T-cell (primary cell): ENCODE measurements around the gene GHRH. TPM values are rescaled to one million over a fixed set of nuclear protein-coding genes. Genes with fewer than 3 reads are reported as not detected.

Source experiments
- ATAC-seq, 4 experiments: fragments of 200-7000 bp in 3 of 4; fragments of 150-1000 bp in 1 of 4; cut with Tn5 transposase; replicated peaks in 1 of 4; 1 replicate in 3 of 4; 2 replicates in 1 of 4; pipeline ENCODE4 v1.10.0; 2021; ENCODE audit warnings: moderate library complexity in 3 of 4, mild to moderate bottlenecking in 2 of 4, moderate number of reproducible peaks in 1 of 4
- CTCF ChIA-PET, 2 donors: fragments of 300-600 bp; sonication (Branson Sonifier 250); formaldehyde crosslinking; loops; one replicate each; lab custom pipeline; 2022; ENCODE audit warnings: antibody characterized with exemption in 2 of 2; lab: Charles Lee
- POLR2A ChIA-PET, 2 donors: fragments of 300-600 bp; sonication (Branson Sonifier 250); formaldehyde crosslinking; loops; one replicate each; lab custom pipeline; 2022; ENCODE audit warnings: antibody characterized with exemption in 2 of 2; lab: Charles Lee
- DNase-seq, 35 experiments: peaks; one replicate each; pipeline versions ENCODE4 v3.0.0 to v3.0.0-alpha.2; 2013 to 2023
- H3K27ac ChIP-seq: one replicate; pipeline ENCODE4 v1.5.1; 2013; ENCODE audit warnings: low read length
- H3K27me3 ChIP-seq, 2 experiments: replicated peaks in 1 of 2; 1 replicate in 1 of 2; 2 replicates in 1 of 2; pipeline versions ENCODE4 v1.6.1 to v1.7.0; 2013; ENCODE audit warnings: low read length in 1 of 2, mixed read lengths in 1 of 2; ENCODE audit not compliant: control insufficient read depth in 2 of 2, insufficient read depth in 2 of 2; ENCODE audit errors: extremely low read depth in 1 of 2
- H3K36me3 ChIP-seq, 2 donors: 1 replicate in 1 of 2; 2 replicates in 1 of 2; pipeline versions ENCODE4 v1.6.1 to v1.7.0; 2013; ENCODE audit warnings: low read length in 1 of 2; ENCODE audit not compliant: control insufficient read depth in 2 of 2, insufficient read depth in 1 of 2; ENCODE audit errors: extremely low read depth in 1 of 2
- H3K4me1 ChIP-seq, 2 experiments: 1 replicate in 1 of 2; 2 replicates in 1 of 2; pipeline versions ENCODE4 v1.6.1 to v1.7.0; 2013; ENCODE audit warnings: low read length in 2 of 2, mixed read lengths in 1 of 2; ENCODE audit not compliant: insufficient read depth in 2 of 2, control insufficient read depth in 1 of 2; ENCODE audit errors: extremely low read depth in 1 of 2
- H3K4me3 ChIP-seq, 2 donors: 1 replicate in 1 of 2; 2 replicates in 1 of 2; pipeline versions ENCODE4 v1.5.1 to v1.7.0; 2013; ENCODE audit warnings: mild to moderate bottlenecking in 2 of 2, low read length in 1 of 2, moderate library complexity in 1 of 2; ENCODE audit not compliant: control insufficient read depth in 1 of 2; ENCODE audit errors: extremely low read depth in 1 of 2
- H3K9me3 ChIP-seq: 2 replicates; pipeline ENCODE4 v1.7.0; 2013
- H3K27ac Mint-ChIP-seq, 2 donors: one replicate each; pipeline ENCODE4 v1.8.0; 2020 to 2021; ENCODE audit warnings: mild to moderate bottlenecking in 2 of 2, mixed read lengths in 2 of 2
- H3K27me3 Mint-ChIP-seq, 2 donors: one replicate each; pipeline ENCODE4 v1.8.0; 2021 to 2022; ENCODE audit warnings: mixed read lengths in 2 of 2
- H3K36me3 Mint-ChIP-seq: one replicate; pipeline ENCODE4 v1.8.0; 2021; ENCODE audit warnings: mixed read lengths
- H3K4me1 Mint-ChIP-seq, 3 donors: one replicate each; pipeline ENCODE4 v1.8.0; 2020 to 2022; ENCODE audit warnings: mixed read lengths in 3 of 3, mild to moderate bottlenecking in 1 of 3
- H3K4me3 Mint-ChIP-seq, 3 donors: one replicate each; pipeline ENCODE4 v1.8.0; 2020 to 2022; ENCODE audit warnings: mild to moderate bottlenecking in 3 of 3, mixed read lengths in 3 of 3, moderate library complexity in 3 of 3
- H3K9me3 Mint-ChIP-seq, 3 donors: one replicate each; pipeline ENCODE4 v1.8.0; 2020 to 2022; ENCODE audit warnings: mixed read lengths in 3 of 3
- WGBS: methylation state at CpG from one replicate; pipeline ENCODE4 v1.1.5; 2013; ENCODE audit warnings: missing lambda C conversion rate; ENCODE audit not compliant: insufficient coverage; 5-methylcytosine and 5-hydroxymethylcytosine counted together
- total RNA-seq, 35 experiments: library from RNA in 6 of 35; stranded (reverse) in 6 of 35; fragments of 120-200 nt in 1 of 35; gene quantifications; one replicate each; pipeline versions ENCODE4 v1.2.1 to v1.2.4 and lab custom pipeline; 2013 to 2026

GHRH gene
- total RNA-seq, 5 donors from 2014 or later (not counting 1 experiment from before 2014, with no cell fraction given): not detected

DNA sequence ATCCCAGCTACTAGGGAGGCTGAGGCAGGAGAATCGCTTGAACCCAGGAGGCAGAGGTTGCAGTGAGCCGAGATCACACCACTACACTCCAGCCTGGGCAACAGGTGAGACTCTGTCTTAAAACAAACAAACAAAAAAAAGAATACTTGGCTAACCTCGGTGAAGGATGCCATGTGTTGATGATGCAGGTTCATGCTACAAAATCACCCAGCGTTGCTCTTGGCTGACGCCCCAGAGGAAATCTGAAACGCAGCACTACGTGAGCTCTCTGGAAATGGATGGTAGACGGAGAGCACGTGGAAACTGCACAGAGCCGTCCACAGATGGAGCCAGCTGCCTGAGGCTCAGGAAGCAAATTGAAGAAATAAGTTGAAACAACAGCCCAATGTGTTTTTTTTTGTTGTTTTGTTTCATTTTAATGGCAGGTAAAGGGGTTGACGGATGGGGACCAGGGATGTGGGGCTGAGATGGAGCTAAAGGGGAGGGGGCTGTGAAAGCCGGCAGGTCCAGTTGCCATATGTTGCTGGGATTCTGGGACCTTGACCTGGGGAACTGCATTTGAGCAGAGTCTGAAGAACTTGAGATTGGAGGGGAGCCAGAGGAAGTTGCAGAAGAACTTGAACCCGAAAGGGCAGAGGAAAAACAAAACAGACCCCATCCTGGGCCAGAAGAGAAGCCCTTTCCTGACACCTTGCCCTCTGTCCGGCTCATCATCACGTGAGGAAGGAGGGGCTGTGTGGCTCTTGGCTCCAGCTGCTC, 15.1 kb upstream of the GHRH start:
- Mint-ChIP-seq H3K4me3 (no peak overlapping the region), H3K27me3 (peaks cover 0 to 2% of the 10 kb centered on the region in 2 donors), H3K36me3 (no peaks in the 10 kb centered on the region), H3K9me3 (no peaks in the 10 kb centered on the region), H3K4me1 (peaks cover 7 to 11% (median 11%) of the 10 kb centered on the region in 3 donors), H3K27ac (peak overlapping the region; percentile 44 to 70)
- Histone ChIP-seq H3K36me3 (no peaks in the 10 kb centered on the region), H3K4me3 (no peak overlapping the region), H3K27ac (no peak overlapping the region), H3K9me3 (no peaks in the 10 kb centered on the region), H3K27me3 (peaks cover 0 to 7% of the 10 kb centered on the region in 2 experiments), H3K4me1 (peaks cover 0 to 6% of the 10 kb centered on the region in 2 experiments)
- ATAC-seq (peak in 2 of 4 experiments; percentile 48 to 85), DNase-seq (peak in 10 of 35 experiments; percentile 7 to 42 (median 12))
- 37% methylated on average over 14 of the region's 15 CpGs for WGBS
- CTCF ChIA-PET: interaction anchor here (0.7 to 1.2 kb wide), 2 partner anchors 11 to 13 kb away, joined by 4 read pairs; partner anchors contain the start of gene MANBAL (in 1 of the 2)
- POLR2A ChIA-PET: interaction anchor here in 1 of 2 donors (0.6 kb wide), 1 partner anchor 115 kb away, joined by 4 read pairs; no protein-coding TSS in a partner anchor

DNA sequence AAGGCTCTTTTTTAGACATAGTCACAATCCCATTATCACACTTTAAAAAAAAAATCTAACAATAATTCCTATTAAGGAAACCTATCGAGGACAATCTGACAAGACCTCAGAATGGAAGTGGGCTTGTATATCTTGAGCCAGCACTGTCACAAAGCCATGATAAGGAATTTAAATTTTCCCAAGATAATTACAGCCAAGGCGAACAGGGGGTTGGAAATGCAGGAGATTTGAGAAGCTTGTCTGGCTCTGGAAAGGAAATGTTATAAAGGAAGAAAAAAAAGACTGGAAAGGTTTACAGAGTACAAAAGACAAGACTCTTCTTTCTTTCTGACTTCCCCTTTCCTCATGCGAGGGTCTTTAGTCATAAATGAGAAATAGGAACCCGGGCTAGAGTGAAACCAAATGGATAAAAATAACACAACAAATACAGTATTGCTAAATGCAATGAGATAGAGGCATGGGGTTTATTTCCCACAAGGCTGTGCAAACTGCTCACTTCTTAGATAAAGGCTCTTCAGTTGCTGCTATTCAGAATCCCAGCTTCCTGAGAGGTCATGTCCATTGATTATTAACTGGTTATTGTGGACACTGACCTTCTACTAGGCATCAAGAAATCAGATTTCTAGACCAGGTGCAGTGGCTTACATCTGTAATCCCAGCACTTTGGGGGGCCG, 13.4 kb upstream of the GHRH start:
- ATAC-seq: no peak
- WGBS: 100% methylated on average over 1 of the region's 5 CpGs
- peaks cover 0 to 2% of the 10 kb centered on the region in 2 donors for H3K27me3 Mint-ChIP-seq
- POLR2A ChIA-PET: interaction anchor here in 1 of 2 donors (0.8 kb wide), 1 partner anchor 34 kb away, joined by 6 read pairs; no protein-coding TSS in a partner anchor
- no peak for DNase-seq
- peaks cover 0 to 6% of the 10 kb centered on the region in 2 experiments for H3K4me1 ChIP-seq
- H3K36me3 ChIP-seq: no peaks in the 10 kb centered on the region
- H3K4me3 Mint-ChIP-seq: no peak overlapping the region
- H3K4me1 Mint-ChIP-seq: peaks cover 7 to 13% (median 11%) of the 10 kb centered on the region in 3 donors
- H3K9me3 Mint-ChIP-seq: no peaks in the 10 kb centered on the region
- H3K27me3 ChIP-seq: peaks cover 0 to 7% of the 10 kb centered on the region in 2 experiments
- no peak overlapping the region for H3K27ac Mint-ChIP-seq
- no peak overlapping the region for H3K4me3 ChIP-seq
- H3K36me3 Mint-ChIP-seq: no peaks in the 10 kb centered on the region
- no peaks in the 10 kb centered on the region for H3K9me3 ChIP-seq
- no peak overlapping the region for H3K27ac ChIP-seq
- CTCF ChIA-PET: no interaction called here

DNA sequence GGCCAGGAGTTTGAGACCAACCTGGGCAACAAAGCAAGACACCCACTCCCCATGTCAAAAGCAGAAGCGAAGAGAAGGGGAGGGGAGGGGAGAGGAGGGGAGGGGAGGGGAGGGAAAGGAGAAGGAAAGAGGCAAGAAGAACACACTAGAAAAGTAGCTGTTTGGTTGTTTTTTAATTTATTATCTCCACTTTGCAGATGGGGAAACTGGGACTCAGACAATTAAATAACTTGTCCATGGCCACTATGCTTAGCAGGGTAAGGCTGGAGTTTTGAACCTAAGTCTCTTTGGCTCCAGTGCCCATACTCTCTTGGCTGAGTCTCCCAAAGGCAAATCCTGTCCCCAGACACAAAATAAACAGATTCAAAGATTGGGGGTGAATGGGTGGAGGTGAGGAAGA, 12.4 kb upstream of the GHRH start:
- no peak overlapping the region for H3K27ac ChIP-seq
- H3K27me3 ChIP-seq: peaks cover 0 to 9% of the 10 kb centered on the region in 2 experiments
- Mint-ChIP-seq H3K9me3 (no peaks in the 10 kb centered on the region), H3K36me3 (no peaks in the 10 kb centered on the region), H3K27ac (no peak overlapping the region), H3K4me3 (no peak overlapping the region), H3K4me1 (peaks cover 7 to 16% (median 11%) of the 10 kb centered on the region in 3 donors), H3K27me3 (peaks cover 0 to 2% of the 10 kb centered on the region in 2 donors)
- no peak overlapping the region for H3K4me3 ChIP-seq
- POLR2A ChIA-PET: no interaction called here
- no CpG with 5 or more reads among the region's 1 CpG for WGBS
- H3K36me3 ChIP-seq: no peaks in the 10 kb centered on the region
- H3K9me3 ChIP-seq: no peaks in the 10 kb centered on the region
- ATAC-seq: no peak
- peaks cover 0 to 6% of the 10 kb centered on the region in 2 experiments for H3K4me1 ChIP-seq
- CTCF ChIA-PET: no interaction called here
- no peak for DNase-seq

DNA sequence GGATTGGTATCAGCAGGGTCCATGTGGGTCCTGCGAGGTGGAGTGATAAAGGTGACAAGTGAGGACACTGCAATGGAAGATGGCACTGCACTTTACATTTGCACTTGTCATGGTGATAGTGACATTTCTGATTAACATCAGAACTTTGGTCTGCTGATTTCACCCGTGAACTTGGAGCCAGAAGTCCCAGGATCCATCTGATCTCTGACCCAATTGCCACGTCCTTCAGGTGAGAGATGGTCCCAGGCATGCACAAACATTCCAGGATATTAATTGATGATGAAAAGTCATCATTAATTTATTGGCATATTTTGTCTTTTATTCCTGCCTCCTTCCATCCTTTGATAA, 9.8 kb upstream of the GHRH start:
- Mint-ChIP-seq H3K36me3 (no peaks in the 10 kb centered on the region), H3K27ac (no peak overlapping the region), H3K4me3 (no peak overlapping the region), H3K27me3 (peaks cover 6 to 7% of the 10 kb centered on the region in 2 donors), H3K9me3 (no peaks in the 10 kb centered on the region), H3K4me1 (peaks cover 0 to 7% (median under 1%) of the 10 kb centered on the region in 3 donors)
- POLR2A ChIA-PET: no interaction called here
- CTCF ChIA-PET: interaction anchor here (0.6 to 1.7 kb wide), 4 partner anchors 244 to 264 kb away, joined by 3 to 5 read pairs (median 4); no protein-coding TSS in a partner anchor
- WGBS: no CpG with 5 or more reads among the region's 3 CpGs
- DNase-seq: no peak
- no peaks in the 10 kb centered on the region for H3K9me3 ChIP-seq
- no peak overlapping the region for H3K27ac ChIP-seq
- no peaks in the 10 kb centered on the region for H3K36me3 ChIP-seq
- H3K4me1 ChIP-seq: no peaks in the 10 kb centered on the region
- no peak overlapping the region for H3K4me3 ChIP-seq
- peaks cover 0 to 5% of the 10 kb centered on the region in 2 experiments for H3K27me3 ChIP-seq
- no peak for ATAC-seq

- ATAC-seq (no peak), DNase-seq (peak in 1 of 35 experiments; percentile 31)
- Mint-ChIP-seq H3K4me3 (no peak overlapping the region), H3K27me3 (peaks cover 7% of the 10 kb centered on the region in 2 donors), H3K9me3 (no peaks in the 10 kb centered on the region), H3K27ac (no peak overlapping the region), H3K4me1 (peaks cover 0 to 5% (median 0%) of the 10 kb centered on the region in 3 donors), H3K36me3 (no peaks in the 10 kb centered on the region)
- H3K27ac ChIP-seq: no peak overlapping the region
- POLR2A ChIA-PET: interaction anchor here in 1 of 2 donors (0.7 kb wide), 1 partner anchor 74 kb away, joined by 8 read pairs; no protein-coding TSS in a partner anchor
- H3K9me3 ChIP-seq: no peaks in the 10 kb centered on the region
- no peak overlapping the region for H3K4me3 ChIP-seq
- 71% methylated on average over 8 of the region's 12 CpGs for WGBS
- CTCF ChIA-PET: interaction anchor here (0.6 to 1.7 kb wide), 6 partner anchors 52 to 949 kb away, joined by 3 to 6 read pairs (median 4); no protein-coding TSS in a partner anchor
- H3K4me1 ChIP-seq: no peaks in the 10 kb centered on the region
- peaks cover 0 to 5% of the 10 kb centered on the region in 2 experiments for H3K27me3 ChIP-seq
- H3K36me3 ChIP-seq: no peaks in the 10 kb centered on the region
Observed at GRCh38 chr20:37270576-37271420, 9.2 kb upstream of the GHRH start.
